Thyroid gland (tissue), 4 donors: ENCODE results near the gene MMP24. TPM values are rescaled to one million over a fixed set of nuclear protein-coding genes. Genes with fewer than 3 reads are reported as not detected.

Source experiments
- DNase-seq, 2 donors: peaks; one replicate each; pipeline ENCODE4 v3.0.0-alpha.2; 2019
- H3K27ac ChIP-seq, 3 donors: fragments of 200-600 bp; sonication (generic); 1 replicate in 2 of 3; 2 replicates in 1 of 3; pipeline ENCODE4 v1.5.1; 2016 to 2019; ENCODE audit warnings: mild to moderate bottlenecking in 1 of 3, moderate library complexity in 1 of 3
- H3K27me3 ChIP-seq: fragments of 200-600 bp; sonication (generic); one replicate; pipeline ENCODE4 v1.5.1; 2019
- H3K36me3 ChIP-seq, 2 donors: fragments of 200-600 bp; sonication (generic); one replicate each; pipeline ENCODE4 v1.5.1; 2016 to 2019
- H3K4me1 ChIP-seq, 2 donors: fragments of 200-600 bp; sonication (generic); one replicate each; pipeline ENCODE4 v1.5.1; 2017 to 2019
- H3K4me3 ChIP-seq, 3 donors: fragments of 200-600 bp; sonication (generic); replicated peaks in 1 of 3; 1 replicate in 2 of 3; 2 replicates in 1 of 3; pipeline ENCODE4 v1.5.1; 2016; ENCODE audit warnings: mild to moderate bottlenecking in 1 of 3
- H3K9me3 ChIP-seq: fragments of 200-600 bp; sonication (generic); one replicate; pipeline ENCODE4 v1.5.1; 2017
- CTCF ChIP-seq, 6 experiments: fragments of 200-600 bp in 3 of 6; fragments of 450-650 bp in 3 of 6; sonication (generic) in 3 of 6; IDR thresholded peaks; one replicate each; pipeline ENCODE4 v1.5.1; 2016 to 2019; ENCODE audit warnings: antibody characterized with exemption in 6 of 6, mild to moderate bottlenecking in 2 of 6, inconsistent platforms in 1 of 6, moderate library complexity in 1 of 6
- POLR2A ChIP-seq, 2 donors: fragments of 450-650 bp; IDR thresholded peaks; one replicate each; pipeline ENCODE4 v1.6.1; 2017; ENCODE audit warnings: antibody characterized with exemption in 2 of 2, mild to moderate bottlenecking in 2 of 2, moderate library complexity in 1 of 2
- WGBS, 2 donors: methylation state at CpG; one replicate each; pipeline ENCODE4 v1.1.5; 2017; 5-methylcytosine and 5-hydroxymethylcytosine counted together
- intact Hi-C: fragments of 100-400 bp; cut with DNase I; formaldehyde crosslinking; loops from one replicate; pipeline ENCODE4 v1.15.1; 2023
- total RNA-seq, 4 donors: library from RNA; depleted of rRNA; stranded (reverse); fragments of >200 nt; gene quantifications; one replicate each; pipeline ENCODE4 v1.2.3, GENCODE V29; 2016

The MMP24 gene
- total RNA-seq, 4 donors from 2014 or later: 0.67 to 1.6 (median 0.92) TPM

GRCh38 chr20:35269055-35269781 lies 42.7 kb downstream of the MMP24 start:
- Histone ChIP-seq H3K27me3 (no peaks in the 10 kb centered on the region), H3K9me3 (no peaks in the 10 kb centered on the region), H3K27ac (peak overlapping the region in 2 of 3 donors; percentile 3 to 45), H3K4me3 (no peak overlapping the region), H3K36me3 (peaks cover 7 to 14% of the 10 kb centered on the region in 2 donors), H3K4me1 (peaks cover 5 to 10% of the 10 kb centered on the region in 2 donors)
- 49% methylated on average over 13 to 14 of the region's 14 CpGs for WGBS, 2 donors
- TF ChIP-seq CTCF (IDR thresholded peaks at IDR 0.05) (peak; percentile 38 to 84 (median 70)), POLR2A (IDR thresholded peaks at IDR 0.05) (no peak)
- DNase-seq: peak; percentile 69 to 76
- intact Hi-C loops: loop anchor here (5.0 kb wide), 1 partner anchor 122 kb away; the partner anchor contains the start of gene EDEM2

GRCh38 chr20:35270021-35270902 lies 43.8 kb downstream of the MMP24 start:
- no peak for DNase-seq
- Histone ChIP-seq H3K36me3 (peaks cover 7 to 14% of the 10 kb centered on the region in 2 donors), H3K4me1 (peaks cover 4 to 7% of the 10 kb centered on the region in 2 donors), H3K27me3 (no peaks in the 10 kb centered on the region), H3K4me3 (no peak overlapping the region), H3K9me3 (no peaks in the 10 kb centered on the region), H3K27ac (no peak overlapping the region)
- WGBS, 2 donors: 86 to 91% methylated on average over 19 of the region's 19 CpGs
- intact Hi-C loops: no loop called here
- no peak for TF ChIP-seq POLR2A (IDR thresholded peaks at IDR 0.05)
- TF ChIP-seq CTCF (IDR thresholded peaks at IDR 0.05): no peak

GRCh38 chr20:35271073-35271882 lies 44.8 kb downstream of the MMP24 start:
- Histone ChIP-seq H3K27ac (no peak overlapping the region), H3K27me3 (no peaks in the 10 kb centered on the region), H3K9me3 (no peaks in the 10 kb centered on the region), H3K4me3 (no peak overlapping the region), H3K36me3 (peaks cover 7 to 14% of the 10 kb centered on the region in 2 donors), H3K4me1 (peaks cover 4 to 8% of the 10 kb centered on the region in 2 donors)
- intact Hi-C loops: no loop called here
- TF ChIP-seq CTCF (IDR thresholded peaks at IDR 0.05) (no peak), POLR2A (IDR thresholded peaks at IDR 0.05) (no peak)
- no peak for DNase-seq
- 85 to 86% methylated on average over 9 to 20 of the region's 20 CpGs for WGBS, 2 donors

GRCh38 chr20:35271904-35272303 lies 45.4 kb downstream of the MMP24 start:
- H3K27ac ChIP-seq: no peak overlapping the region
- TF ChIP-seq POLR2A (IDR thresholded peaks at IDR 0.05) (no peak), CTCF (IDR thresholded peaks at IDR 0.05) (no peak)
- no peaks in the 10 kb centered on the region for H3K27me3 ChIP-seq
- WGBS, 2 donors: 83 to 89% methylated on average over 7 of the region's 7 CpGs
- no peak overlapping the region for H3K4me3 ChIP-seq
- H3K9me3 ChIP-seq: no peaks in the 10 kb centered on the region
- intact Hi-C loops: no loop called here
- H3K36me3 ChIP-seq: peaks cover 7 to 14% of the 10 kb centered on the region in 2 donors
- peaks cover 9 to 14% of the 10 kb centered on the region in 2 donors for H3K4me1 ChIP-seq
- DNase-seq: no peak
